BLaER1 treated with 17β-estradiol and CSF1 and Interleukin-3, amounts not matched to agents 10 nM and 100 nM (cell line): ENCODE results near the gene SIAE.

Experiments used
- H3K27ac ChIP-seq, 11 experiments: shearing (Covaris generic); formaldehyde crosslinking; 2 replicates each; pipeline ENCODE4 v1.8.1; 2022
- H3K27me3 ChIP-seq, 11 experiments: shearing (Covaris generic); formaldehyde crosslinking; 2 replicates each; pipeline ENCODE4 v1.8.1; 2022
- H3K36me3 ChIP-seq, 11 experiments: shearing (Covaris generic); formaldehyde crosslinking; 2 replicates each; pipeline ENCODE4 v1.8.1; 2022
- H3K4me1 ChIP-seq, 10 experiments: shearing (Covaris generic); formaldehyde crosslinking; 2 replicates each; pipeline ENCODE4 v1.8.1; 2022
- H3K4me2 ChIP-seq, 11 experiments: shearing (Covaris generic); formaldehyde crosslinking; 2 replicates each; pipeline ENCODE4 v1.8.1; 2022
- H3K4me3 ChIP-seq, 10 experiments: shearing (Covaris generic); formaldehyde crosslinking; 2 replicates each; pipeline ENCODE4 v1.8.1; 2022
- H3K9ac ChIP-seq, 11 experiments: shearing (Covaris generic); formaldehyde crosslinking; 2 replicates each; pipeline ENCODE4 v1.8.1; 2022
- H3K9me3 ChIP-seq, 11 experiments: shearing (Covaris generic); formaldehyde crosslinking; replicated peaks in 1 of 11; 2 replicates each; pipeline ENCODE4 v1.8.1; 2022
- H4K20me1 ChIP-seq, 11 experiments: shearing (Covaris generic); formaldehyde crosslinking; 2 replicates each; pipeline ENCODE4 v1.8.1; 2022
- Cebpa-rat ChIP-seq, 11 experiments: shearing (Covaris generic); IDR thresholded peaks; 2 replicates each; pipeline ENCODE4 v1.8.1; 2022

Gene SIAE

DNA sequence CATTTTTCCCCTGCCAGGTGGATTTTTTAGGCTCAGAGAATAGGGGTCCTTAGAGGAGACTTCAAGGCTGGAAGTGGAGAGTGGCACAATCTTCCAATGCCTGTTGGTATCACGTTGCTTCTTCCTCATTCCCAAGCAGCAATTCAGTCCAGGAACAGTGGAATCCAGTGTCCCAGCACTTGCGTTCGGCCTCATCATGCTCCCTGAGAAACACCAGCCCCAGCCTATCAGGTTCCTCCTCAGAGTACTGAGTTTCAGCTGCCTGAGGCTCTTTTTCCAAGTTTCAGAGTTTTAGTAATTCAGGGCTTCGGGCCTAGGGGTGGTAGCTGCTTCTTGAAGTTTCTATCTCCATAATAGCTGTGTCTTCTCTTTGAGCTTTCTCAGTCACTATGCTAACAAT, 34.3 kb upstream of the SIAE start:
- Histone ChIP-seq H3K4me1 (no peaks in the 10 kb centered on the region), H4K20me1 (no peaks in the 10 kb centered on the region), H3K36me3 (no peaks in the 10 kb centered on the region), H3K4me2 (no peak overlapping the region), H3K27ac (no peak overlapping the region), H3K9me3 (peaks cover 15 to 34% (median 27%) of the 10 kb centered on the region in 11 experiments), H3K9ac (no peak overlapping the region), H3K27me3 (no peaks in the 10 kb centered on the region), H3K4me3 (no peak overlapping the region)
- no peak for TF ChIP-seq Cebpa-rat (IDR thresholded peaks at IDR 0.05)

- H3K27me3 ChIP-seq, result no peaks in the 10 kb centered on the region
- H3K4me2 ChIP-seq, result no peak overlapping the region
- no peaks in the 10 kb centered on the region for H4K20me1 ChIP-seq
- no peaks in the 10 kb centered on the region for H3K36me3 ChIP-seq
- no peaks in the 10 kb centered on the region for H3K4me1 ChIP-seq
- H3K4me3 ChIP-seq, result no peak overlapping the region
- peaks cover 17 to 45% (median 35%) of the 10 kb centered on the region in 11 experiments for H3K9me3 ChIP-seq
- H3K27ac ChIP-seq, result no peak overlapping the region
- no peak overlapping the region for H3K9ac ChIP-seq
- TF ChIP-seq Cebpa-rat (IDR thresholded peaks at IDR 0.05), result no peak
Observed at GRCh38 chr11:124700028-124700427, 26.5 kb upstream of the SIAE start.

DNA sequence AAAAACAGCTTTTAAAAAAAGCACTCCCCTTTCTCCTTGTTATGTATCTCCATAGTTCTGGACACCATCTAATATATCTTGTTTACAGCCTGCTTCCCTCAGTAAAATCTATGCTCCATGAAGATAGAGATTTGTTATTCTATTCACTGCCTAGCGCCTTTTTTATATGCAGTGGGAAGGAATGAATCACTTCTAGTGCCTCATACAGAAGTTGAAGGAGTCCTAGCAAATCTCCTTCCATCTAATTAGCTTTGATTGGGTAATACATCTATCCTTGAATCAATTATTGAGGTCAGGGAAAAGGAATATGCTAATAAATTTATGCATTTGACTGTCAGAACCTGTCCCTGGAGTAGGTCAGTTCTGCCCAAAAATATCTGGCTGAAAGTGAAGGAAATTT, 26.0 kb upstream of the SIAE start:
- no peak for TF ChIP-seq Cebpa-rat (IDR thresholded peaks at IDR 0.05)
- Histone ChIP-seq H3K4me2 (no peak overlapping the region), H3K27ac (no peak overlapping the region), H4K20me1 (no peaks in the 10 kb centered on the region), H3K9ac (no peak overlapping the region), H3K4me1 (no peaks in the 10 kb centered on the region), H3K27me3 (no peaks in the 10 kb centered on the region), H3K4me3 (no peak overlapping the region), H3K9me3 (peaks cover 17 to 45% (median 35%) of the 10 kb centered on the region in 11 experiments), H3K36me3 (no peaks in the 10 kb centered on the region)

GRCh38 chr11:124693142-124693541, 19.6 kb upstream of the SIAE start:
- Histone ChIP-seq H3K4me3 (no peak overlapping the region), H3K36me3 (no peaks in the 10 kb centered on the region), H3K27ac (no peak overlapping the region), H3K9me3 (peaks cover 0 to 7% (median 0%) of the 10 kb centered on the region in 11 experiments; a peak in 6 of 22 replicates), H3K9ac (no peak overlapping the region), H4K20me1 (no peaks in the 10 kb centered on the region), H3K27me3 (no peaks in the 10 kb centered on the region), H3K4me2 (no peak overlapping the region), H3K4me1 (no peaks in the 10 kb centered on the region)
- no peak for TF ChIP-seq Cebpa-rat (IDR thresholded peaks at IDR 0.05)

GRCh38 chr11:124682443-124682842, 8.9 kb upstream of the SIAE start:
- no peak overlapping the region for H3K27ac ChIP-seq
- no peak for TF ChIP-seq Cebpa-rat (IDR thresholded peaks at IDR 0.05)

GRCh38 chr11:124681421-124681820, 7.9 kb upstream of the SIAE start:
- no peaks in the 10 kb centered on the region for H4K20me1 ChIP-seq
- H3K36me3 ChIP-seq, result peaks cover 0 to 22% (median 16%) of the 10 kb centered on the region in 11 experiments; a peak in 15 of 22 replicates
- H3K4me1 ChIP-seq, result peaks cover 0 to 14% (median 7%) of the 10 kb centered on the region in 10 experiments; a peak in 16 of 20 replicates
- H3K4me3 ChIP-seq, result no peak overlapping the region
- no peak overlapping the region for H3K9ac ChIP-seq
- H3K27ac ChIP-seq, result no peak overlapping the region
- H3K4me2 ChIP-seq, result no peak overlapping the region
- H3K27me3 ChIP-seq, result no peaks in the 10 kb centered on the region
- no peak for TF ChIP-seq Cebpa-rat (IDR thresholded peaks at IDR 0.05)
- peaks cover 43 to 53% (median 47%) of the 10 kb centered on the region in 11 experiments for H3K9me3 ChIP-seq

More at GRCh38 chr11:124682443-124682842, 8.9 kb upstream of the SIAE start:
- H3K4me2 ChIP-seq, result no peak overlapping the region
- peaks cover 0 to 5% (median 0%) of the 10 kb centered on the region in 10 experiments; a peak in 1 of 20 replicates for H3K4me1 ChIP-seq
- no peaks in the 10 kb centered on the region for H4K20me1 ChIP-seq
- H3K9ac ChIP-seq, result no peak overlapping the region
- H3K4me3 ChIP-seq, result no peak overlapping the region
- H3K9me3 ChIP-seq, result peaks cover 43 to 61% (median 47%) of the 10 kb centered on the region in 11 experiments
- H3K27me3 ChIP-seq, result no peaks in the 10 kb centered on the region
- peaks cover 0 to 22% (median 16%) of the 10 kb centered on the region in 11 experiments; a peak in 15 of 22 replicates for H3K36me3 ChIP-seq

DNA sequence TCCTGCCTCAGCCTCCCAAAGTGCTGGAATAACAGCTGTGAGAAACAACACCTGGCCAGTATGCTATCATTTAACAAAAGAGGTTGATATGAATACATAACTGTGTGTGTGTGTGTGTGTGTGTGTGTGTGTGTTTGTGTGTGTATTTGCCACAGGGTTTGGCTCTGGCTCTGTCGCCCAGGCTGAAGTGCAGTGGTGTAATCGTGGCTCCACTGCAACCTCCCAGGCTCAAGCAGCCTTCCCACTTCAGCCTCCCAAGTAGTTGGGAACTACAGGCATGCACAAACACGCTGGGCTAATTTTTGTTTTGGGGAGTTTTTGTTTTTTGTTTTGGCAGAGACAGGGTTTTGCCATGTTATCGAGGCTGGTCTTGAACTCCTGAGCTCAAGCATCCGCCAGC, 4.9 kb upstream of the SIAE start:
- Histone ChIP-seq H4K20me1 (no peaks in the 10 kb centered on the region), H3K9me3 (peaks cover 16 to 23% (median 18%) of the 10 kb centered on the region in 11 experiments), H3K4me1 (peaks cover 13 to 39% (median 31%) of the 10 kb centered on the region in 10 experiments), H3K4me3 (no peak overlapping the region), H3K27me3 (no peaks in the 10 kb centered on the region), H3K27ac (no peak overlapping the region), H3K4me2 (no peak overlapping the region), H3K9ac (no peak overlapping the region), H3K36me3 (peaks cover 0 to 15% (median 8%) of the 10 kb centered on the region in 11 experiments; a peak in 12 of 22 replicates)
- no peak for TF ChIP-seq Cebpa-rat (IDR thresholded peaks at IDR 0.05)

DNA sequence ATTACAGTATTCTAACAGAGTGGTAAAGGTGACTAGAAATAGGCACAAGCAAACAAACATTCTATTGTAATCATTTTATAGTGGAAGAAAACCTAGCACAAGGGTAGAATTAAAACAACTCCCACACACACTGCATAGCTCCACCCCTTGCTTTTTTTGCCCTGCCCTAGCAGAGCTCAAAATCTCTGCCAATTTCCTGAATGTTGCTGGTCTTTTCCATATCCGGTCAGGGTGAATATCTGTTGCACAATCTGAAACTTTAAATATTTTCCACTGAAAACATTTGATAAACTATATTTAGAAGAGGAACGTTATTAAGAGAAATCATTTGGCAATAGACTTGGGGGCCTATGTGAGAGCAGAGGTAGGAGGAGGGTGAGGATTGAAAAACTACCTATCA, 2.8 kb upstream of the SIAE start:
- Histone ChIP-seq H3K9me3 (peaks cover 0 to 5% (median 0%) of the 10 kb centered on the region in 11 experiments; a peak in 3 of 22 replicates), H3K27ac (peak overlapping the region in 5 of 11 experiments; percentile 27 to 67 (median 50); a peak in 8 of 22 replicates), H4K20me1 (no peaks in the 10 kb centered on the region), H3K27me3 (no peaks in the 10 kb centered on the region), H3K4me1 (peaks cover 33 to 56% (median 49%) of the 10 kb centered on the region in 10 experiments), H3K4me2 (peak overlapping the region; percentile 14 to 90 (median 56); a peak in 18 of 22 replicates), H3K4me3 (no peak overlapping the region; a peak in 3 of 20 replicates), H3K36me3 (no peaks in the 10 kb centered on the region), H3K9ac (no peak overlapping the region; a peak in 1 of 22 replicates)
- TF ChIP-seq Cebpa-rat (IDR thresholded peaks at IDR 0.05), result peak in 4 of 11 experiments; percentile 33 to 81 (median 64); a peak in 5 of 22 replicates

GRCh38 chr11:124674571-124674970, 1.0 kb upstream of the SIAE start:
- peaks cover 51 to 74% (median 67%) of the 10 kb centered on the region in 10 experiments for H3K4me1 ChIP-seq
- no peaks in the 10 kb centered on the region for H3K9me3 ChIP-seq
- H4K20me1 ChIP-seq, result peaks cover 0 to 2% (median 0%) of the 10 kb centered on the region in 11 experiments; a peak in 1 of 22 replicates
- H3K27me3 ChIP-seq, result no peaks in the 10 kb centered on the region
- peak overlapping the region; percentile 77 to 90 (median 85); a peak in 17 of 22 replicates for H3K9ac ChIP-seq
- H3K4me2 ChIP-seq, result peak overlapping the region; percentile 85 to 98 (median 92)
- peak overlapping the region; percentile 50 to 89 (median 76); a peak in 17 of 22 replicates for H3K27ac ChIP-seq
- peak in 3 of 11 experiments; percentile 10 to 37 (median 14); a peak in 2 of 22 replicates for TF ChIP-seq Cebpa-rat (IDR thresholded peaks at IDR 0.05)
- H3K4me3 ChIP-seq, result peak overlapping the region in 9 of 10 experiments; percentile 69 to 86 (median 76); a peak in 17 of 20 replicates
- H3K36me3 ChIP-seq, result no peaks in the 10 kb centered on the region

DNA sequence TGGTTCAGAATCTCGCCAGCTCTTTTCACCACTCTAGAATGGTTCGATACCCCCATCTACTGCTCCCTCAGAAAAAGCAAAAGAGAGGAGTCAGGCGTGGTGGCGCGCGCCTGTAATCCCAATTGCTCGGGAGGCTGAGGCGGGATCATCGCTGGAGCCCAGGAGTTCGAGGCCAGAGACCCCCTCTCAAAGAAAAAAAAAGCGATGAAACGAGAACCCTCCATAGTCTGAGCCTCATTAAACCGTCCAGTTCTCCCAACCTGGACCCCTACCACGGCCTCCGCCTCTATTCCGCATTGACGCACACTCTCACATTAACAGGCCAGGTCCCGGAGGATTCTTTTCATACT, 604 bp upstream of the SIAE start:
- TF ChIP-seq Cebpa-rat (IDR thresholded peaks at IDR 0.05), result no peak
- Histone ChIP-seq H3K27ac (peak overlapping the region; percentile 50 to 89 (median 76); a peak in 21 of 22 replicates), H3K36me3 (no peaks in the 10 kb centered on the region), H3K4me2 (peak overlapping the region; percentile 85 to 98 (median 92)), H3K27me3 (no peaks in the 10 kb centered on the region), H3K4me3 (peak overlapping the region; percentile 69 to 86 (median 77)), H3K4me1 (peaks cover 55 to 78% (median 70%) of the 10 kb centered on the region in 10 experiments), H3K9ac (peak overlapping the region; percentile 77 to 90 (median 85)), H4K20me1 (peaks cover 0 to 4% (median 0%) of the 10 kb centered on the region in 11 experiments; a peak in 1 of 22 replicates), H3K9me3 (no peaks in the 10 kb centered on the region)
